K562 (cell line): ENCODE results near the gene PODXL2. TPM values are rescaled to one million over a fixed set of nuclear protein-coding genes. Genes with fewer than 3 reads are reported as not detected.

Experiments
- ATAC-seq: fragments of 200-7000 bp; cut with Tn5 transposase; 3 replicates; pipeline ENCODE4 v1.9.1; 2020; ENCODE audit warnings: moderate library complexity
- BruUV-seq: library from RNA; stranded (reverse); fragments of 400-500 nt; replicated peaks from 2 replicates; lab custom pipeline; 2021; lab: Mats Ljungman, UMichigan
- CTCF ChIA-PET: fragments of 300-600 bp; formaldehyde crosslinking; extraction: SDS; loops from one replicate; lab custom pipeline; 2021; ENCODE audit warnings: low intra/inter-chr PET ratio; lab: Yijun Ruan, JAX
- POLR2A ChIA-PET: fragments of 300-600, 350-650 bp; sonication (Branson Sonifier 250); formaldehyde crosslinking; extraction: SDS; loops from one replicate; lab custom pipeline; 2021; ENCODE audit warnings: antibody characterized with exemption, inconsistent platforms; lab: Yijun Ruan, JAX
- DNase-seq, 4 experiments: peaks; one replicate each; pipeline versions ENCODE4 v3.0.0 to v3.0.0-alpha.2; 2011 to 2018; ENCODE audit warnings: low spot score in 3 of 4, mixed read lengths in 3 of 4; ENCODE audit errors: extremely low read depth in 1 of 4
- FAIRE-seq: peaks from 2 replicates; lab custom pipeline; 2011; peaks lifted over from hg19 to GRCh38; lab: Jason Lieb, UNC
- H2AFZ ChIP-seq: 2 replicates; pipeline ENCODE4 v1.6.0; 2011; ENCODE audit warnings: low read depth, low read length, control low read depth, inconsistent platforms
- H3K27ac ChIP-seq: fragments of 200-600 bp; 3 replicates; pipeline ENCODE4 v1.8.0; 2011; ENCODE audit warnings: low read depth, mild to moderate bottlenecking, control low read depth, inconsistent platforms, low read length, moderate library complexity, mixed read lengths; ENCODE audit errors: extremely low read depth
- H3K27me3 ChIP-seq, 2 experiments: fragments of 300-600 bp in 1 of 2; 2 replicates in 1 of 2; 3 replicates in 1 of 2; pipeline versions ENCODE4 v1.6.0 to v1.8.0; 2011; ENCODE audit warnings: inconsistent platforms in 2 of 2, low read length in 2 of 2, mild to moderate bottlenecking in 1 of 2, mixed read lengths in 1 of 2, moderate library complexity in 1 of 2; ENCODE audit not compliant: control insufficient read depth in 2 of 2, insufficient read depth in 2 of 2
- H3K36me3 ChIP-seq: fragments of 300-600 bp; 3 replicates; pipeline ENCODE4 v1.8.0; 2011; ENCODE audit warnings: mild to moderate bottlenecking, low read length, inconsistent platforms; ENCODE audit not compliant: control insufficient read depth, insufficient read depth
- H3K4me1 ChIP-seq, 2 experiments: fragments of 200-600 bp in 1 of 2; replicated peaks in 1 of 2; 2 replicates in 1 of 2; 3 replicates in 1 of 2; pipeline versions ENCODE4 v1.5.1 to v1.8.0; 2011; ENCODE audit warnings: inconsistent platforms in 2 of 2, low read length in 2 of 2, mild to moderate bottlenecking in 1 of 2, mixed read lengths in 1 of 2, moderate library complexity in 1 of 2; ENCODE audit not compliant: control insufficient read depth in 2 of 2, insufficient read depth in 2 of 2
- H3K4me2 ChIP-seq: 2 replicates; pipeline ENCODE4 v1.6.1; 2011; ENCODE audit warnings: low read length, control low read depth, inconsistent platforms, mixed read lengths; ENCODE audit not compliant: insufficient read depth
- H3K4me3 ChIP-seq: fragments of 200-600 bp; sonication (generic), shearing (Covaris generic); 2 replicates; pipeline ENCODE4 v1.5.1; 2016; ENCODE audit warnings: control low read depth, inconsistent platforms
- H3K79me2 ChIP-seq: fragments of 200-600 bp; 3 replicates; pipeline ENCODE4 v1.8.0; 2011; ENCODE audit warnings: low read length, inconsistent platforms; ENCODE audit not compliant: control insufficient read depth, insufficient read depth
- H3K9ac ChIP-seq, 2 experiments: 2 replicates each; pipeline versions ENCODE4 v1.6.0 to v1.6.1; 2011; ENCODE audit warnings: low read depth in 2 of 2, low read length in 2 of 2, control low read depth in 1 of 2, inconsistent platforms in 1 of 2, mild to moderate bottlenecking in 1 of 2, mixed read lengths in 1 of 2; ENCODE audit not compliant: insufficient read depth in 1 of 2
- H3K9me1 ChIP-seq: one replicate; pipeline ENCODE4 v1.6.0; 2011; ENCODE audit warnings: inconsistent platforms, mild to moderate bottlenecking, low read length, moderate library complexity; ENCODE audit not compliant: control insufficient read depth, insufficient read depth
- H3K9me3 ChIP-seq: replicated peaks from 2 replicates; pipeline ENCODE4 v1.5.1; 2011; ENCODE audit warnings: low read depth, low read length, inconsistent platforms; ENCODE audit not compliant: control insufficient read depth, insufficient read depth
- H4K20me1 ChIP-seq: replicated peaks from 2 replicates; pipeline ENCODE4 v1.6.1; 2011; ENCODE audit warnings: low read length, inconsistent platforms, mixed read lengths; ENCODE audit not compliant: control insufficient read depth, insufficient read depth
- EWSR1 ChIP-seq: fragments of 450-650 bp; IDR thresholded peaks from 2 replicates; pipeline ENCODE4 v1.6.1; 2018; ENCODE audit warnings: borderline replicate concordance, mild to moderate bottlenecking, low read depth, moderate library complexity; ENCODE audit not compliant: partially characterized antibody
- HMGXB4 ChIP-seq: sonication (generic); formaldehyde crosslinking; IDR thresholded peaks from 2 replicates; pipeline ENCODE4 v1.8.1; 2023; ENCODE audit warnings: mild to moderate bottlenecking, missing genetic modification reagents
- MAZ ChIP-seq, 2 experiments: fragments of 450-650 bp in 1 of 2; sonication (generic) in 1 of 2; formaldehyde crosslinking; IDR thresholded peaks in 1 of 2; conservative IDR thresholded peaks in 1 of 2; 2 replicates each; pipeline versions ENCODE4 v1.4.0 to v1.5.0; 2020; ENCODE audit warnings: mild to moderate bottlenecking in 1 of 2, missing genetic modification reagents in 1 of 2
- RBM39 ChIP-seq: fragments of 200-400 bp; formaldehyde crosslinking; optimal IDR thresholded peaks from 2 replicates; pipeline ENCODE3; 2018; ENCODE audit warnings: low read depth, low read length
- SMAD2 ChIP-seq: fragments of 150-350 bp; IDR thresholded peaks from 2 replicates; pipeline ENCODE4 v1.6.1; 2014; ENCODE audit warnings: low read depth, mild to moderate bottlenecking, low read length
- ZNF431 ChIP-seq: sonication (generic); formaldehyde crosslinking; IDR thresholded peaks from 2 replicates; pipeline ENCODE4 v1.8.0; 2022; ENCODE audit warnings: mild to moderate bottlenecking, missing genetic modification reagents
- WGBS: fragments of 100-300 bp; shearing (Covaris generic); methylation state at CpG from one replicate; pipeline ENCODE4 v1.1.6; 2016; ENCODE audit warnings: low coverage, mixed read lengths; ENCODE audit not compliant: insufficient coverage; ENCODE audit errors: missing lambda C conversion rate; 5-methylcytosine and 5-hydroxymethylcytosine counted together
- in situ Hi-C: fragments of 300-500 bp; cut with MboI; formaldehyde crosslinking; loops from 4 replicates; pipeline ENCODE4 v1.15.0; 2018; ENCODE audit warnings: inconsistent platforms, mixed read lengths
- intact Hi-C: fragments of 100-400 bp; cut with micrococcal nuclease; formaldehyde crosslinking; loops from 2 replicates; pipeline ENCODE4 v1.14.2; 2022
- polyA plus RNA-seq, 8 experiments: library from polyadenylated mRNA; depleted of rRNA in 4 of 8; stranded (reverse) in 5 of 8; unstranded in 3 of 8; fragments of >200 nt; fragmentation: Nextera tagmentation in 2 of 8; fragmentation: Illumina TruSeq in 1 of 8; extraction: Ambion mirVana in 2 of 8; extraction: Trizol in 1 of 8; gene quantifications; 2 replicates each; pipeline versions ENCODE4 v1.2.1 to v1.2.3, GENCODE V29; 2011 to 2014; ENCODE audit warnings: inconsistent platforms in 1 of 8, missing spikeins in 1 of 8
- total RNA-seq, 7 experiments: library from RNA; depleted of rRNA in 6 of 7; stranded (reverse); fragments of >200 nt in 6 of 7; fragmentation: Illumina TruSeq in 2 of 7; extraction: Trizol in 2 of 7; gene quantifications; 2 replicates each; pipeline versions ENCODE4 v1.2.1 to v1.2.3, GENCODE V29; 2011 to 2021; ENCODE audit warnings: low replicate concordance in 1 of 7
- TF ChIP-seq, protein P1 (sequence below): fragments of 450-650 bp; IDR thresholded peaks from 2 replicates; pipeline ENCODE4 v1.6.1; 2017; ENCODE audit warnings: antibody characterized with exemption
- TF ChIP-seq, protein P2 (sequence below): sonication (generic); formaldehyde crosslinking; IDR thresholded peaks from 2 replicates; pipeline ENCODE4 v1.9.0; 2022; ENCODE audit warnings: mild to moderate bottlenecking, missing genetic modification reagents
- TF ChIP-seq, protein P3 (sequence below), 2 experiments: fragments of 200-800 bp in 1 of 2; sonication (Bioruptor generic) in 1 of 2; sonication (generic) in 1 of 2; formaldehyde crosslinking in 1 of 2; IDR thresholded peaks in 1 of 2; conservative IDR thresholded peaks in 1 of 2; 2 replicates each; pipeline versions ENCODE4 v1.5.0 to v1.6.1; 2016 to 2020; ENCODE audit warnings: missing compliant biosample characterization in 1 of 2, missing genetic modification characterization in 1 of 2, missing genetic modification reagents in 1 of 2

The PODXL2 gene
- total and polyA plus RNA-seq, 9 of the 15 experiments (the other 6 are each of a cell fraction or from before 2014, with no cell fraction given) = 0.03 to 52.5 (median 21.9) TPM

DNA sequence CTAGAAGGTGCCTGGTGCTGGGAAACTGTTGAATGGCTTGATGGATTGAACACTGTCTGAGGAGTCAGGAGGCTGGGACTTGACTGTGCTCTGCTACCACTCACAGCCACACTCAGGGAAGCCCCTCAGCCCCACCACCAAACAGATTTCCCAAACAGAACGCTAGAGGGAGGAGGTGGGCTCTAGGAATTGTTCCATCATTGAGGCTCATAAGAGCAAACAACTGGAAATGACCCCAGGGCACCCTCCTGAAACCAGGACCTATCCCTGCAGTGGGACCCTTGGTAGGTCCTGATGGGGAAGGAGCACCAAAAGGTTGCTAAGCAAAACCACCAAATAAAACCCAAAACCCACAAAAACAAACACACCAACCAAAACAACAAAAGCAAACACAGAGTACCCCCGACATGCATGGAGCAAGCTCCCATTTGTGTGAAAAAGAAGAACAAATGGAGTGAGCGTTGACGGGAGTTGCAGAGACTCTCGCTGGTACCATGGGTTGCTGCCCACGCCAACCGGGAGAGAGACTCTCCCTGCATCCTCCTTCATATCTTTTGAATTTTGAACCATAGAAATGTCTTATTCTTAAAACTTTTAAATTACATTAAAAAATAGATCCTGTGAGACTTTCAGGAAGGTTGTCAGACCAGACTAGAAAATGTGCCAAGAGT, 89.4 kb downstream of the PODXL2 start:
- DNase-seq (no peak), ATAC-seq (no peak), FAIRE-seq (no peak)
- H2AFZ ChIP-seq = no peak overlapping the region
- no peak overlapping the region for H3K9ac ChIP-seq
- ChIA-PET CTCF (no interaction called here), POLR2A (no interaction called here)
- H3K36me3 ChIP-seq = no peaks in the 10 kb centered on the region
- intact Hi-C loops = no loop called here
- no peak overlapping the region for H3K4me3 ChIP-seq
- no TSS peak for BruUV-seq
- no peaks in the 10 kb centered on the region for H4K20me1 ChIP-seq
- TF ChIP-seq, protein P1, sequence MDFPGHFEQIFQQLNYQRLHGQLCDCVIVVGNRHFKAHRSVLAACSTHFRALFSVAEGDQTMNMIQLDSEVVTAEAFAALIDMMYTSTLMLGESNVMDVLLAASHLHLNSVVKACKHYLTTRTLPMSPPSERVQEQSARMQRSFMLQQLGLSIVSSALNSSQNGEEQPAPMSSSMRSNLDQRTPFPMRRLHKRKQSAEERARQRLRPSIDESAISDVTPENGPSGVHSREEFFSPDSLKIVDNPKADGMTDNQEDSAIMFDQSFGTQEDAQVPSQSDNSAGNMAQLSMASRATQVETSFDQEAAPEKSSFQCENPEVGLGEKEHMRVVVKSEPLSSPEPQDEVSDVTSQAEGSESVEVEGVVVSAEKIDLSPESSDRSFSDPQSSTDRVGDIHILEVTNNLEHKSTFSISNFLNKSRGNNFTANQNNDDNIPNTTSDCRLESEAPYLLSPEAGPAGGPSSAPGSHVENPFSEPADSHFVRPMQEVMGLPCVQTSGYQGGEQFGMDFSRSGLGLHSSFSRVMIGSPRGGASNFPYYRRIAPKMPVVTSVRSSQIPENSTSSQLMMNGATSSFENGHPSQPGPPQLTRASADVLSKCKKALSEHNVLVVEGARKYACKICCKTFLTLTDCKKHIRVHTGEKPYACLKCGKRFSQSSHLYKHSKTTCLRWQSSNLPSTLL = no peak
- no peak for TF ChIP-seq SMAD2
- no peak for TF ChIP-seq RBM39
- no peak for TF ChIP-seq ZNF431 (CRISPR knock-in tag)
- TF ChIP-seq, protein P2, sequence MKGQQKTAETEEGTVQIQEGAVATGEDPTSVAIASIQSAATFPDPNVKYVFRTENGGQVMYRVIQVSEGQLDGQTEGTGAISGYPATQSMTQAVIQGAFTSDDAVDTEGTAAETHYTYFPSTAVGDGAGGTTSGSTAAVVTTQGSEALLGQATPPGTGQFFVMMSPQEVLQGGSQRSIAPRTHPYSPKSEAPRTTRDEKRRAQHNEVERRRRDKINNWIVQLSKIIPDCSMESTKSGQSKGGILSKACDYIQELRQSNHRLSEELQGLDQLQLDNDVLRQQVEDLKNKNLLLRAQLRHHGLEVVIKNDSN = no peak
- TF ChIP-seq MAZ (CRISPR knock-in tag; conservative IDR thresholded peaks at IDR 0.05 in 1 of 2, IDR thresholded peaks at IDR 0.05 in 1 of 2) = no peak
- TF ChIP-seq EWSR1 = no peak
- TF ChIP-seq, protein P3, sequence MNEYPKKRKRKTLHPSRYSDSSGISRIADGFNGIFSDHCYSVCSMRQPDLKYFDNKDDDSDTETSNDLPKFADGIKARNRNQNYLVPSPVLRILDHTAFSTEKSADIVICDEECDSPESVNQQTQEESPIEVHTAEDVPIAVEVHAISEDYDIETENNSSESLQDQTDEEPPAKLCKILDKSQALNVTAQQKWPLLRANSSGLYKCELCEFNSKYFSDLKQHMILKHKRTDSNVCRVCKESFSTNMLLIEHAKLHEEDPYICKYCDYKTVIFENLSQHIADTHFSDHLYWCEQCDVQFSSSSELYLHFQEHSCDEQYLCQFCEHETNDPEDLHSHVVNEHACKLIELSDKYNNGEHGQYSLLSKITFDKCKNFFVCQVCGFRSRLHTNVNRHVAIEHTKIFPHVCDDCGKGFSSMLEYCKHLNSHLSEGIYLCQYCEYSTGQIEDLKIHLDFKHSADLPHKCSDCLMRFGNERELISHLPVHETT (CRISPR knock-in tag; conservative IDR thresholded peaks at IDR 0.05 in 1 of 2, IDR thresholded peaks at IDR 0.05 in 1 of 2) = no peak
- TF ChIP-seq HMGXB4 (CRISPR knock-in tag) = no peak
- no peaks in the 10 kb centered on the region for H3K9me1 ChIP-seq
- H3K27ac ChIP-seq = no peak overlapping the region
- no peaks in the 10 kb centered on the region for H3K4me1 ChIP-seq
- WGBS = 0% methylated on average over 6 of the region's 7 CpGs
- in situ Hi-C loops = no loop called here
- H3K4me2 ChIP-seq = no peak overlapping the region
- no peaks in the 10 kb centered on the region for H3K9me3 ChIP-seq
- peaks cover 28 to 72% of the 10 kb centered on the region in 2 experiments for H3K27me3 ChIP-seq
- no peaks in the 10 kb centered on the region for H3K79me2 ChIP-seq
